Ovary (tissue), 3 donors: ENCODE results near the gene AFF3.
"Not testable (repeated sequence)": the region's sequence is repeated elsewhere in the genome, so short reads cannot be mapped to it uniquely, and the experiment has no call there.

ENCODE experiments used
- CTCF ChIP-seq, 3 donors: fragments of 450-650 bp in 2 of 3; fragments of 200-600 bp in 1 of 3; IDR thresholded peaks; one replicate each; pipeline versions ENCODE4 v1.5.1 to v1.8.0; 2016 to 2022; ENCODE audit warnings: antibody characterized with exemption in 3 of 3, mild to moderate bottlenecking in 1 of 3
- EP300 ChIP-seq: sonication (generic); formaldehyde crosslinking; IDR thresholded peaks from one replicate; pipeline ENCODE4 v1.6.1; 2017; ENCODE audit warnings: antibody characterized with exemption
- POLR2A ChIP-seq: fragments of 450-650 bp; IDR thresholded peaks from one replicate; pipeline ENCODE4 v1.6.1; 2017; ENCODE audit warnings: antibody characterized with exemption, mild to moderate bottlenecking, moderate library complexity
- donor health status: DM: no; HTN: no; CAD: no.

GRCh38 chr2:99947366-99947765 is 195.0 kb downstream of the AFF3 start:
- TF ChIP-seq CTCF (IDR thresholded peaks at IDR 0.05); POLR2A; EP300: not testable (repeated sequence)
